HG03378 (cell line): Measurements from ENCODE around the gene AP2A2.
A peak's percentile ranks its signal among the peaks of the same experiment; 100 is the strongest.

ENCODE experiments used
- ATAC-seq: cut with Tn5 transposase; IDR thresholded peaks from one replicate; pipeline ENCODE4 v1.9.1; 2021; ENCODE audit warnings: mild to moderate bottlenecking, moderate library complexity; ENCODE audit not compliant: unreplicated experiment

Gene AP2A2

GRCh38 chr11:898540-899190 lies 27.0 kb upstream of the AP2A2 start:
- ATAC-seq = no peak

DNA sequence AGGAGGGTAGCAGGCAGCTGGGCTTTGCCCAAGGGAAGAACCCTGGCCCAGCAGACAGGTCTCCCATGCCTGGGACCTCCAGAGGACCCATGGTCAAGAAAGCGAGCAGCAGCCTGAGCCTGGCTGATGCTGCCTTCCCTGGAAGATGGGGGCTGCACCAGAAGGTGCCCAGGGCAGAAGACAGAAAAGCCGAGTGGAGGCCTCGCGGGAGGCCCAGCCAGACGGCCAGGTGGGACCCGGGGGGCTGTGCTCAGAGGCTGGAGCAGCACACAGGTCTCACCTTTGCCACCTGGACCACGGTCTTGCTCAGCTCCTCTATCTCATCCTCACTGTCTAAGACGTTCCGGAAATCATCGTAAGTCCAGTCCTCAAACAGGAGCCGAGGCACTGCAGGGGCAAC lies 25.9 kb upstream of the AP2A2 start:
- no peak for ATAC-seq

DNA sequence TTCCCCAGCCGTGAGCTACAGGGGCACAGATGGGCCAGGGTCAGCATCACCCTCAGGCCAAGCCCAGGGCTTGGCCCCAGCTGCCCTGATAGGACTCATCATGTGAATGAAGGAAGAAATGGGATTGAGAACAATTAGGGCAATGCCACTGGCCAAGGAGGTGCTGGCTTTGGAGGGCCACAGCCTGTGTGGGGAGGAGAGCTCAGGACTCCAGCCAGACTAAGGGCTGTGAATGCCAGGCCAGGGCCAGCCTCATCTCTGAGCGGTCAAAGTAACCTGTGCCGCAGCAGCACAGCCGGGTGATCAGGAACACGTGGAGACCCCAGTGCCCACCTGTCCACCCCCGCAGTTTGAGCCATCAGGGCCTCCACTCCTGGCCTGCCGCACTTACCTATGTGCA lies 25.1 kb upstream of the AP2A2 start:
- ATAC-seq = no peak

DNA sequence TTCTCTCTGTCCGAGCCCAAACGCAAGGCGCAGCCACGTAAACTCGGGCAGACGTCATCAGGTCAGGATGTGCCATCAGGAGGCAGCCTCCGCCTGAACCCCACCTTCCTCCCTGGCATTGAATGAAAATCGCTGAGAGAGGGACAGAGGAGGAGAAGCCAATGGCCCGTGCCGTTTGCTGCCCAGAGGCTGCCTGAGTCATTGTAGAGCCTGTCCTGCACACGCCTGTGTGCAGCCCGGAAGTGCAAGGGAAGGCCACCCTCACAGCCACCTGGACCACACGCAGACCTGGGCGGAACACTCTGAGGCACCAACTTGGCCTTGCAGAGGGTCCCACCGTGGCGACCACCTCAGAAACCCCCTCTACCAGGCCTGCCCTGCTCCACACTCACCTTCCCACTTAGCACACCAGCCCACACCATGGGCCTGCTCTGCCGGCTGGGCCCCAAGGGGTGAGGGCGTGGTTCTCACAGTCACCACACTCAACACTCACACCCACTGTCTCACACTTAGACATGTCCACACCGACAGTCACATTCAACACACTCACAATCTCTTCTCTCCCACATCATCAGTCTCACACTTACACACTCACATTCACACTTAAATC lies 24.1 kb upstream of the AP2A2 start:
- ATAC-seq = no peak

DNA sequence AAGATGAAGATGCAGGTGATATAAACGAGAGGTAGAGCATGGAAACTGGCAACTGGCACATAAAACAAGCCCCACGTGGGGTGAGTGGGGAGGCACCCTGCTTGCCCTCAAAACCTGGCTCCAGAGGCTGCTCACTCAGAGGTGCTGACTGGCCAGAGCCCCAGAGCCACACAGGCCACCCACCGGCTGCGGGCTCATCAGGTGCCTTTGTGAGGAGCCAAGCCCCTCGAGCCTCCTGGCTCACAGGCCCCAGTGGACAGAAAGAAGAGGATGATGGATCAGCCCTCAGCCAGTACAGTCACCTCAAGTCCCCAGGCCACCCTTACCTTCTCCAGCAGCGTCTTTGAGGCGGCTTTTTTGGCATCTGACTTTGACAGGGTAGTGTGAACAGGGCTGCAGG lies 21.3 kb upstream of the AP2A2 start:
- ATAC-seq = no peak

DNA sequence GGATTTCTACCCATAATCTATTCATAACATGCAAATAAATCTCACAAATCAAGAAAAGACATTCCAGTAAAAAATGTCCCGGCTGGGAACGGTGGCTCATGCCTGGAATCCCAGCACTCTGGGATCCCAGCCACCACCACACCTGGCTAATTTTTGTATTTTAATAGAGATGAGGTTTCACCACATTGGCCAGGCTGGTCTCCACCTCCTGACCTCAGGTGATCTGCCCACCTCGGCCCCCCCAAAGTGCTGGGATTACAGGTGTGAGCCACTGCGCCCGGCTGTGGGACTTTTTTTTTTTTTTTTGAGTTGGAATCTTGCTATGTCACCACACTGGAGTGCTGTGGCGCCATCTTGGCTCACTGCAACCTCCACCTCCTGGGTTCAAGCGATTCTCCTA lies 19.7 kb upstream of the AP2A2 start:
- no peak for ATAC-seq

DNA sequence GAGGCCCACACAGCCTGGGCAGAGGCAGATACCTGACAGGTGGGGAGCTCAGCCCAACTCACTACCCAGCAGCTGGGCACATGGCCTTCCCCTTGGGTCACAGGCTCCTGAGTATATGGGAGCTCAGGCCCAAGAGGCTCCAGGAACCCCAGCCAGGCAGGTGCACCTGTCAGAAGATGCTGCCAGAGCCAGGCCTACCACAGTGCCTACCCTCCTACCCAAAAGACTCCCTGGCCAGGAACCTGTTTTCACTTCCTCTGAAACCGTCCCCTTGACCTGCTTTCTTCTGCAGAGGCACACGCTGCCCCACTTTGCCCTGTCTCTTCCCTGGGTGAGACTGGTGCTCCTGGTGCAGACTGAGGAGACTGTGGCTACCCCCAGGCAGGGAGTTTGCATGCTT lies 18.0 kb upstream of the AP2A2 start:
- ATAC-seq = no peak

DNA sequence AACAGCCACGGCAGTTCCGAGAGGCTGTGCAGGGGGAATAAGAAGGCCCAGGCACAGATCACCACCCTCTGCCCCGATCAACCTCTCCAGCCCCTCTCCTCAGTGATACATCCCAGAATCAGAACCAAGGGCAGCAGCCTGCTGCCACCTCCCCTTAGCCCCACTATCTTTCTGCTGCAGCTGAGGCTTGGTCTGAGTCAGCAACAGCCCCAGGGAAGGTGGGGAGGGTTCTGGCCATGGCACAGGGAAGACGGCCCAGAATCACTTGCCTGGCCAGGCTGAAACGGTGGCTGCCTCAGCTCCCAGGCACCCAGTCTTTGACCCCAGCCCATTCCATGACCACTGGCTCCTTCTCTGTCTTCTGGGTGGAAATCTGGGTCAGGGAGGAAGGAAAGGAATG lies 17.4 kb upstream of the AP2A2 start:
- no peak for ATAC-seq

DNA sequence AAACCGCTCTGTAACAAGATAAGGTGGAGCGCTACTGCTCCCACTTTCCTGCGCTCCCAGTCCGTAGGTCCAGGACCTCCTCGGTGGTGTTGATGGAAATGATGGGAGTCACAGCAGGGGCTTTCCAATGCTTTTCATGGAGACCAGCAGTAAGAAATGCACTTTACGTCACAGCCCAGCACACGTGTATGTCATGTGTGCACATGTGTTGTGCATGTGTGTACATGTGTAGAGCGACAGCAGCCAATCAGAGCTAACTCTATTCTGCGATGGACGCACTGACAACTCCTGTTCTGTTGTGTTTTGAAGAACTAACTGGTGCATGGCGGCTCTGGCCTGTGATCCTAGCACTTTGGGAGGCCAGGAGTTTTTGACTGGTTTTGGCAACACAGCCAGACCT lies 16.3 kb upstream of the AP2A2 start:
- ATAC-seq = no peak

DNA sequence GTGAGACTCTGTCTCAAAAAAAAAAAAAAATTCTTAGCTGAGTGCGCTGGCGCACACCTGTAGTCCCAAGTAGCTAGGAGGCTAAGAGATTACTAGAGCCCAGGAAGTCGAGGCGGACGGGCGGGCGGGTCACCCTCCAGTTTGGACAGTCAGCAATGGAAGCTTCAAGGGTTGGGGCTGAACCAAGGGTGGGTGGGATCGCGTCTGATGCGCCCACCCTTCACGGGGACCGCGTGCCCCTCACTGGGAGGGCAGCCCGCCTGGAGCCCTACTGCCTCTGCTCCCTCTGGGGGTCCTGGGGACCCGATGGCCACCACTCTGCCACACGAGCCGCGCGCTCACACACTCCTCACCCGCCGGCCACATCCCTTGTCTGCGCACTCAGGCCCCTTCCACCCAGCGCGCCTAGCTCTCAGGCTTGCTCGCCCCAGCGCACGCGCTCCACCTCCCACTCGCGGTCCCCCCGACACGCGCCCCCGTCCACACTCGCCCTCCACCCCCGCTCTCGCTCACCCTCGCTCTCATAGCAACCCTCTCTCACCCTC lies 15.6 kb upstream of the AP2A2 start:
- ATAC-seq = no peak

- ATAC-seq = peak; percentile 51
Measured at GRCh38 chr11:910589-911030, 15.1 kb upstream of the AP2A2 start, which contains the start of gene CHID1. TSS of gene CHID1 (minus strand) at chr11:910810. CDS start at chr11:904816, 5,994 bp downstream.

DNA sequence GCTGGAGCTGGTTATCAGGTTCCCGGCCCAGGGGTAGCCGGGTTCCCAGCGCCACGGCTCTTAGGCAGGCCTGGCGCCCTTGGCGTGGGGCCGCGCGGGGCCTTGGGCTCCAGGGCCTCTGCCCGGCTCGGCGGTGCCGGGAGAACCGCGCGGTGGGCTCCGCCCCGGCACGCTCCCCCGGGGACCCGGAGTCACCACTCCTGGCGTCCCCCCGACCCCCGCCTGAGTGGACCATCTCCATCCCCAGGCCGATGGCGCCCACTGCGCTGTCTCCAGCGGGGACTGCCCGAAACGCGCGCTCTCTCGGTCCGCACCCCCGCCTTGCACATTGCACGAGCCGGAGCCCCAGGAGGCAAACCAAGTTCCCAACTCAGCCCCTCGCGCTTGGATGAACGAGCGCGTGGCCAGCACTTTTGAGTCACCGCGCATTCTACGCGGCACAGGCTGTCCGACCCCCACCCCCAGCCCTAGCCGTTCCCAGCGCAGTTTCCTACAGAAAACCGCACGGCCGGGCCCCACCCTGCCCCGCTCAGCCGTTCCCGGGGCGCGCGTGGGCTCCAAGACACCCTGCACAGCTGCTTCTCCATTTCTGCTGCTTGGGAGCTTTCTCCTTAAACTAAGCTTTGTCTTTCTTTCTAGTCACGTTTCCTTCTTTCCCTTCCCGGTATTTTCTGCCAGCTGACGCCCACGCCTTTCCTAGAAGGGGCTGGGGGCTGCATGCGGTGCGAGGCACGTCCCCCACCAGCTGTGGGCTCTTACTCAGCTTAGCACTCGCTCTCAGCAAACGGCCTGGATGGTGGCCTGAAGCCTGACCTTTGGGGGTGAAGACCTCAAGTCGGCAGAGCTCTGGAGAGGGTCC lies 14.4 kb upstream of the AP2A2 start:
- ATAC-seq = no peak

DNA sequence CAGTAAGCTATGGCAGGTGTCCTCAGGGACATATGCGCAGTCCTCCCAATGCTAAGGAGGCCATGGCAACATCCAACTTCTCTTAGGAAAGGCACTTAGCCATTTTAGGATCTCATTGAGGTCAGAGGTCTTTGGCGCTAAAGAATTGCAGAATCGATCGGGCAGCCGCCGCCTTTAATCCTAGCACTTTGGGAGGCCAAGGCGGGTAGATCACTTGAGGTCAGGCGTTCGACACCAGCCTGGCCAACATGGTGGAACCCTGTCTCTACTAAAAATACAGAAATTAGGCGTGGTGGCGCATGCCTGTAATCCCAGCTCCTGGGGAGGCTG lies 13.8 kb upstream of the AP2A2 start:
- ATAC-seq = no peak

DNA sequence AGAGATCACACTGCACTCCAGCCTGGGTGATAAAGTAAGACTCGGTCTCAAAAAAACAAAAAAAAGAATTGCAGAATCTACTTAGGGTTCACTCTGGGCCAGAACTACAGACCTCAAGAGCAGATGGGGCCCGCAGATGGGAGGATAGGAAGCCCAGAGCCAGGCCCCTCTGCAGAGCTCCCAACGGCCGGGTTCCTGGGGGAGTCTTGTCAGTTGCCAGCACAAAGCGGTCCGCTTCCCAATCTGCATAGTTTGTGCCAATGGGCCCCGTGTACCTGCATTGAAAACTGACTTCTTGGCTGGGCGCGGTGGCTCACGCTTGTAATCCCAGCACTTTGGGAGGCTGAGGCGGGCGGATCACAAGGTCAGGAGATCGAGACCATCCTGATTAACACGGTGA lies 13.4 kb upstream of the AP2A2 start:
- no peak for ATAC-seq

DNA sequence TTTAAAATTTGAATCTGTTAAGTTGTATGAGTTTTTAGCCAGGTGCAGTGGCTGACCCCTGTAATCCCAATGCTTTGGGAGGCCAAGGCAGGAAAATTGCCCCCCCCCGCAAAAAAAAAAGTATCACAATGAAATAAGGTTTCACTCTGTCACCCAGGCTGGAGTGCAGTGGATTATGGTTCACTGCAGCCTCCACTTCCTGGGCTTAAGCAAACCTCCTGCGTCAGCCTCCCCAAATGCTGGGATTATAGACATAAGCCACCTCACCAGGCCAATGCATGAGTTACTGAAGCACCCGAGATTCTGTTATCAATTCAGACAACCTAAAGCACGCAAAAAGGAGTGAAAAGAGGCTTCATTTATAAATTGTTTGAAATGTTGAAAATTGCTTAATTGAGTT lies 12.6 kb upstream of the AP2A2 start:
- ATAC-seq = no peak

DNA sequence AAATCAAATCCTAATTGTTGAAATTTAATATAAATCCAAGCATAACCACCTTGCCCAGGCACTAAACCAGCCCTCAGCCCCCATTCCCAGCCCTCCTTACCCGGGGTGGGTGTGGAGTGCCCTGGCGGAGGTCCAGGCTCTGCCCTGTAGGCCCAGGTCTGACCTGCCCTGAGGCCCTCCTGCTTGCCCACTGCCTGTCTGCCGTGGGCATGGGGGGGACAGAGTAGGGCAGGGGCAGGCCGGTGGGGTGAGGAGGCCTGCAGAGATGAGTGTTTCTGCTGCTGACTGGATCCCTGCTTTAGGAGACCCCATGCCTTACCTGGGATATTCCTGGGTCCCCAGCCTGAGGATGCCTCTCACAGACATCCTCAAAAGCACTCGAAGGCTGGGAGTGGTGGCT lies 11.5 kb upstream of the AP2A2 start:
- no peak for ATAC-seq

GRCh38 chr11:914747-915501 lies 10.7 kb upstream of the AP2A2 start:
- ATAC-seq = no peak

DNA sequence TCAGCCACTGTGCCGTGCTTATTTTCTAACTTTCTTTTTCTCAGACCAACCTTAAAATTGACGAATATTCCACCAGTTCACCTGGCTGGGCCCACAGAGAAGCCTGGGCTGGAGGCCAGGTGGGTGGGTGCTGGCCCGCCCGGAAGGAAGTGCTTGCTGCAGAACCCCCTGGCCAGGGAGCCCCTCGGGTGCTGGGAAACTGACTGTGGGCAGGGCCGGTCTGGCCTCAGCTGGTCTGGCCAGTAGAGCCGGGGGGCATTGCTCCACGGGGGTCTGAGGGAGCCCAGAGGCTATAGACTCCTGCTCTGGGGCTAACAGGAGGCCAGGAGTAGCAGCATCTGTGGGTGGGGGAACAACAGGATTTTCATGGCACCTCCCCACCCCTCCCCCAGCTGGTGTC lies 8.2 kb upstream of the AP2A2 start:
- no peak for ATAC-seq

- no peak for ATAC-seq
Measured at GRCh38 chr11:921921-922678, 3.6 kb upstream of the AP2A2 start.

DNA sequence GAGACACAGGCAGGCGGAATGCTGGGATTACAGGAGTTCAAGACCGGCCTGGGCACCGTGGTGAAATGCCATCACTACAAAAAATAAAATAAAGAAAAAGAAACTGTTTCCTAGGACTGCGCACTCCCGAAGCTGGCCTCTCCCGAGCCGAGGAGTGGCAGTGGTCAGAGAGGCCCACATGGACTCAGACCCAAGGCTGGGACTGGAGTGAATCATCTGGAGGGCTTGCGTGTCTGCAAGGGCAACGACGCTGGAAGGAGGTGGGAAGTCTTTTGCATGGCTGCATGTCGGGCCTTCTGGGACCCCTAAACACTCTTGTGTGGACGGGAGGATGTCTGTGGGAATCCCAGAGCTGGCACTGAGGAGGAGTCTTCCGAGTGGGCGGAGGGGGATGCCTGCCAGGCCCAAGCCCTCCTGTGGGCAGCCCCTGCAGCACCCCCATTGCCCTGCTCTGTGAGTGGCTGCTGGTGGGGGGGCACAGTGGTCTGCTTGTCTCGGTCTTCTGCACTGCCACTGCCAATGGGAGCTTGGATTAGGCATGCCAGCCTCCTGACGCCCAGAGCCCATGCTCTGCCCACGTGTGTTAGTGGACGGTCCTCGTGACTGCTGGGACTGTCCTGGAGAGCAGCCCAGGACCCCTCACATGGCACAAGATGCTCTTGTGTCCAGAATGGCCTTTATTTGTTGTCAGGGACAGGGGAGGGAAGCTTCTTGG lies 1.8 kb upstream of the AP2A2 start:
- ATAC-seq = no peak
